Suprapubic skin (tissue), 4 donors: ENCODE results near the gene ZDHHC24.

Experiments
- EP300 ChIP-seq: sonication (generic); formaldehyde crosslinking; IDR thresholded peaks from one replicate; pipeline ENCODE4 v1.6.1; 2017; ENCODE audit warnings: antibody characterized with exemption
- POLR2A ChIP-seq, 2 donors: fragments of 450-650 bp; IDR thresholded peaks; one replicate each; pipeline ENCODE4 v1.6.1; 2017; ENCODE audit warnings: antibody characterized with exemption in 2 of 2, mild to moderate bottlenecking in 2 of 2, moderate library complexity in 2 of 2
- POLR2AphosphoS5 ChIP-seq, 3 donors: sonication (generic); formaldehyde crosslinking; IDR thresholded peaks; one replicate each; pipeline ENCODE4 v1.6.1; 2017; ENCODE audit warnings: antibody characterized with exemption in 3 of 3

GRCh38 chr11:66494935-66495334 is 50.9 kb downstream of the ZDHHC24 start:
- no peak for TF ChIP-seq EP300
- TF ChIP-seq POLR2AphosphoS5 (IDR thresholded peaks at IDR 0.05) = no peak
- TF ChIP-seq POLR2A (IDR thresholded peaks at IDR 0.05) = no peak
